T-helper 1 cell (primary cell): Measurements from ENCODE around the gene PAOX.

Experiments
- DNase-seq, 5 donors: peaks; one replicate each; pipeline ENCODE4 v3.0.0-alpha.2; 2012 to 2020
- total RNA-seq, 4 donors: gene quantifications; one replicate each; lab custom pipeline; 2026; lab: John Stamatoyannopoulos, UW

The PAOX gene
- 0.62 to 2.1 (median 1.0) reads per million in 4 donors for total RNA-seq

DNA sequence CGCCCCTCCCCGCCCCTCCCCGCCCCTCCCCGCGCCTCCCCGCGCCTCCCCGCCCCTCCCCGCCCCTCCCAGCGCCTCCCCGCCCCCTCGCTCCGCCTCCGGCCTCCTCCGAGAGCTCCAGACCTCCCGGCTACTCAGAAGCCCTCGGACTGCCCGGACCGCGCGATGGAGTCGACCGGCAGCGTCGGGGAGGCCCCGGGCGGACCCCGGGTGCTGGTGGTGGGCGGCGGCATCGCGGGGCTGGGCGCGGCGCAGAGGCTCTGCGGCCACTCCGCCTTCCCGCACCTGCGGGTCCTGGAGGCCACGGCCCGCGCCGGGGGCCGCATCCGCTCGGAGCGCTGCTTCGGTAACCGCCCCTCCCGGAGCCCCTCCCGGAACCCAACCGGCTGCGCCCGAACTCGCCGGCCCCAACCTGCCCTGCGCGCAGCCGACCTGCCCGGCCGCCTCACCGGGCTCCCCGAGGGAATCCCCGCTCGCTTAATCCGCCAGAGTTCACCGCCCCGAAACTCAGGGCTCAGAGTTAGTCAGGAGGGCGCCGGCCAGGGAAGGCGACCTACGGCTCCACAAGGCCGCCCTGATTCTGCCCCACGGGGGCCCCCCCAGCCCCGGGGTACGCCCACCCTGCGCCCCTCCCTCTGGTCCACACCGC is at the start of gene PAOX:
TSS of gene PAOX (plus strand) at position 111 of the 649 bp plus-strand sequence. CDS start at position 166, 55 bp downstream.
- DNase-seq = peak; percentile 30 to 57 (median 43)

DNA sequence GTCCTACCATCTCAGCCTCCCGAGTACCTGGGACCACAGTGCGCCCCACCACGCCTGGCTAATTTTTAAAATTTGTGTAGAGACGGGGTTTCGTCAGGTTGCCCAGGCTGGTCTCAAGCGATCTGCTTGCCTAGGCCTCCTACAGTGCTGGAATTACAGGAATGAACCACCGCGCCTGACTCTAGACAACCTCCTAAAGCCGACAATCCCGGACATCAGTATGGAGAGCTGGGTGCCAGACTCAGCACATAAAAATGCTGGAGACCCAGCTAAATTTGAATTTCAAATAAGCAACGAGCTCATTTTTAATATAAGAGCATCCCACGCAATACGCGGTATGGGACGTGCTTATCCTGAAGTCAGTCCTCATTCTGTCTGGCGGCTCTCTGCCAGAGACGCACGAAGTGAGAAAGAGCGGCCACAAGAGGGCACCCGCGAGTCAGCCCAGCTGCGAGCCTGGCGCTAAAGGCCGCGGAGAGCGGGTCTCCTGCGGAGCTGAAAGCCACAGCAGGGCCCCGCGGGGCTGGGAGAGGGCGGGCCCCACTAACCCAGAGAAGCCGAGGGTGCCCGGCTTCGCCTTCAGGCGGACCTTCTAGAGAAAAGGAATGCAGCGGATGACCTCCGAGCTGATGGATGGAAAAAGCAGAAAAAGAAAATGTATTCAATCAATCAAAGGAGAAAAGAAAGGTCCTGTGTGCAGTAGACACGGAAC is 49.4 kb upstream of the PAOX start:
- peak; percentile 68 to 82 (median 80) for DNase-seq

DNA sequence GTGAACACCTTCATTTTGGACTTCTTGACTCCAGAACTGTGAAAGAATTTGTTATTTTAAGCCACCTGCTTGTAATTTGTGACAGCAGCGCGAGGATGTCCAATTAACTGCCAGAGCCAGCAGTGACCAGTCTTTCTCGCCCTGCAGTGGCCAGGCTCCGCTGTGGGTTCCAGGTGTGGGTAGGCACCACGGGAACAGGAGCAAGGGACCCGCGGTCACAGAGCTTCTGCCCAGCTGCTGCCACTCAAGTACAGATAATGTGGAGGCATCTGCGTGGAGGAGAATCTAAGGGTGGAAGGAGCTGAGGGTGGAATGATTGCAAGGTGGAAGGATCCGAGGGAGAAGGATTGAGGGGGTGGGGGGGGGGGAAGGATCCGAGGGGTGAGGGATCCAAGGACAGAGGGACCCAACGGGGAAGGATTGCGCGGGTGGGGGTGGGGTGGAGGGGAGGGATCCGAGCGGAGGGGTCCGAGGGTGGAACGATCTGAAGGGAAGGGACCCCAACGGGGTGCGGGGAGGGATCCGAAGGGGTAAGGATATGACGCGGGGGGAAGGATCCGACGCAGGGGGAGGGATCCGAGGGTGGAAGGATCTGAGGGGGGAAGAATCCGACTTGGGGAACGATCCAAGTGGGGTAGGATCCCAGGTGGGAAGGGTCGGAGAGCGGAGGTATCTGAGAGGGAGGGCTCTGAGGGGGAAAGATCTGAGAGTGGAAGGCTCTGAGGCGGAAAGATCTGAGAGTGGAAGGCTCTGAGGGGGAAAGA is 45.9 kb upstream of the PAOX start:
- DNase-seq = no peak

DNA sequence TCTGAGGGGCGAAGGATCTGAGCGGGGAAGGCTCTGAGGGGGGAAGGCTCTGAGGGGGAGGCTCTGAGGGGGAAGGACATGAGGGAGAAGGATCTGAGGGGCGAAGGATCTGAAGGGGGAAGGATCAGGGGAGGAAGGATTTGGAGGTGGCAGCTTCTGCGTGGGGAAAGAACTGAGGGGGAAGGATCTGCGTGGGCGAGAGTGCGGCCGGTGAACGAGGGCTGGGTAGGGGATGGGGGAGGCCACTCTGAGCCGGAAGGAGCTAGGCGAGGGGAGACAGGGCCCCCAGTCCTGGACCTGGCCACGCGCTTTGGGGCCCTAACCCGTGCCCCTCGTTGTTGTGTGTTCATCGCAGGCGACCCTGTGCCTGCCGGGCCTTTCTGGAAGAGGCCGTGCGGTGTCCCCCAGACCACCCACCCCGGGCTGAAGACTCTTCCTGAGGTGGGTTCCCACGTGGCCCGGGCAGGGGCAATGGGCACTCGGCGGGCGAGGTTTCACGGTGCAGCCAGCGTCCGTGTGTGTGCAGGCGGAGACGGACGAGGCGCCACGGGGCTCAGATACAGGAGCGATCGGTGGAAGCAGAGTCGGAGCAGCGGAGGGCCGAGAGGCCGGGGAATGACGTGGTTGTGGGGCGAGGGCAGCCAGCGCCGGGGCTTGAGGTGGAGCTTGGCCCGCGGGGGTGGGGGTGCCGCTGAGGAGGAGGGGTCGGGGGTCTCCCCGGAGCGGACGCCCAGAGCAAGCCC is 44.4 kb upstream of the PAOX start:
- DNase-seq = peak in 2 of 5 donors; percentile 38 to 54

DNA sequence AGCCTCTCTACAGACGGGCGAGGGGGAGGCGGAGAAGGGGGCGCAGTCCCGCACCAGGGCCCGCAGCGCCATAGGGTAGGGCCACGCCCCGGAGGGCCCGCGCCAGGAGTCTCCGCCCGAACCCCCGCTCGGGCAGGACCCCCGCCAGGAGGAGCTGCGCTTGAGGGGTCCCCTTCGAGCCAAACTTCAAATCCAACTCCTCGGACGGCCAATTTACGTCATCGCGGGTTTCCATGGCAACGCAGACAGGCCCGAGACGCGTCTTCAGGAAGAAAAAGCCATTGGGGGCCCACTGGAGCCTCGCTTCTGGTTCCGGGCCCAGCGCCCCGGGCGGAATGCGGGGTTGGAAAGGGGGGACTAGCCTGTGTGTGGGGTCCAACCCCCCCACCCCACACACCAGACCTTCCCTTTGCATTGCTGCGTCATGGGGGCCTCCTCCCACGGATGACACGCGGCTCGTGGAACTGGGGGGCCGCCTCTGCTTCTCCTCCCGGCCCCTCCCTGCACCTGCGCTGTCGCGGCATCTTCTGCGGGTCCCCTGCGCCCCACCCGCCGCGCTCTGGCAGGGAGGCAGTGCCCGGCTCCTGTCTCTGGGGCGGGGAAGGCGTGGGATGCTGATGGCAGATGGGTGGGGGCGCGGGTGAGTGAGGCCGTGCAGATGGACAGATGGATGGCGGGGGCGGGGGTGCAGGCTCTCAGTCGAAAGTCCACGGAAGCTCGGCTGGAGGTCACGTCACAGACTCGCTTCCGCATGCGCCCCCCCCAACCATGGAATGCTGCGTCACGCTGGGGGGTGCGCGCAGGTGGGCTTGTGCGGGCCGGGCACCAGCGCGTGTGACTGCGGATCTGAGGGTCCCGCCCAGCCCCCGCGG is 43.6 kb upstream of the PAOX start:
- peak; percentile 55 to 88 (median 84) for DNase-seq

DNA sequence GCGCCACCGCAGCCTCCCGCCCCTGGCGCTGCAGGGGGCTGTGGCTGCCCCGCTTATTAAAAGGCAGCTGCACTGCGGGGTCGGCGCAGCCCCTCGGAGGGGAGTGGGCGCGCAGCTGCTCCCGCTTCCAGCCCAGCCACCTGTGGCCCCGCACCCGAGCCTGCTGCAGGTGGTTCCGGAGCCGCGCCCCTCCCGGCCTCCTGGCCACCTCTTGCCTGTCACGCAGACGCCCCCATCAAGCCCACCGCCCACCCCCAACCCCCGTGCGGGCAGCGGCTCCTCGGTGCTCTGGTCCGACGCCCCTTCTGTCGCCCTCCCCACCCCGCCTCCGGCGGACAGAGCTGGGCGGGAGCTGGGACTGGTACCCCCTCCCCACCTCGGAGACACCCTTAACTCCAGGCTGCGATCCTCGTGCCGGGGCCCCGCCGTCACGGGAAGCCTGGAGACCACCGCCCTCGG is 42.9 kb upstream of the PAOX start:
- peak in 1 of 5 donors; percentile 17 for DNase-seq

DNA sequence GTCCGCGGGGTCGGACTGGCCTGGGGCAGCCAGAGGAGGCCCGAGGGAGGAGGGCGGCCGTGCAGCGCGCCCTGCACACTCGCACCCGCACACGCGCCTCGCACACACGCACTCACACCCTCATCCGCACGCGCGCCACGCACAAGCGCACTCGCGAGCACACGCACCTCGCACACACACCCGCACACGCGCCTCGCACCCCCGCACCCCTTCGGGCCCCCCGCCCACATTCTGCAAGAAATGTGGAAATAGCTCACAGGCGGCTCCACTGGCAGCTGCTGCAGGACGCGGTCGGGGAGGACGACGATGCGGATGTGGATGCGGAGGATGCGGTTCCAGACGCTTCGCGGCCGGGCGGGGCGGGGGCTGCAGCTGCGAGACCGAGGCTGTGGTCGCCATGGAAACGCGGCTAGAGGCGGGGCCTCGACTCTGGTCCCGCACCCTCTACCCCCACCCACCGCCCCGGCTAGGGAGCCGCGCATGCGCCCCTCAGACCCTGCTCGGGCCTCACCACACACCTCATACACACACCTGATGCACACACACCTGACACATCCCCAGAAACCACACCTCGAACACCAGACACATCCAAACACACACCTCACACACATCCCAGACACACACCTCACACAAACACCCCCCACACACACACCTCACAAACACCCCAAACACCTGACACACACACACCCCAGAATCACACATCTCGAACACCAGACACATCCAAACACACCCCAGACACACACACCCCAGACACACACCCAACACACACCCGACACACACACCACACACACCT is 42.3 kb upstream of the PAOX start, which contains the start of gene CALY:
TSS of gene CALY (minus strand) at position 320 of the 793 bp plus-strand sequence. CDS start 7,907 bp downstream, outside the sequence.
- peak; percentile 80 to 91 (median 88) for DNase-seq

DNA sequence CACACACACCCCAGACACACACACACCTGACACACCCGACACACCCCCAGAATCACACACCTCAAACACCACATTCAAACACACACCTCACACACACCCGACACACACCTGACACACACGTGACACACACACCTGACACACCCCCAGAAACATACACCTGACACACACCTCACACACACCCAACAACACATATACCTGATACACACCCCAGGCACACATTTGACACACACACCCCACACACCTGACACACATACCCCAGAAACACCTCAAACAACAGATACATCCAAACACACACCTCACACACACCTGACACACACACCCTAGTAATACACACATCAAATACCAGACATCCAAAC is 41.7 kb upstream of the PAOX start:
- no peak for DNase-seq

DNA sequence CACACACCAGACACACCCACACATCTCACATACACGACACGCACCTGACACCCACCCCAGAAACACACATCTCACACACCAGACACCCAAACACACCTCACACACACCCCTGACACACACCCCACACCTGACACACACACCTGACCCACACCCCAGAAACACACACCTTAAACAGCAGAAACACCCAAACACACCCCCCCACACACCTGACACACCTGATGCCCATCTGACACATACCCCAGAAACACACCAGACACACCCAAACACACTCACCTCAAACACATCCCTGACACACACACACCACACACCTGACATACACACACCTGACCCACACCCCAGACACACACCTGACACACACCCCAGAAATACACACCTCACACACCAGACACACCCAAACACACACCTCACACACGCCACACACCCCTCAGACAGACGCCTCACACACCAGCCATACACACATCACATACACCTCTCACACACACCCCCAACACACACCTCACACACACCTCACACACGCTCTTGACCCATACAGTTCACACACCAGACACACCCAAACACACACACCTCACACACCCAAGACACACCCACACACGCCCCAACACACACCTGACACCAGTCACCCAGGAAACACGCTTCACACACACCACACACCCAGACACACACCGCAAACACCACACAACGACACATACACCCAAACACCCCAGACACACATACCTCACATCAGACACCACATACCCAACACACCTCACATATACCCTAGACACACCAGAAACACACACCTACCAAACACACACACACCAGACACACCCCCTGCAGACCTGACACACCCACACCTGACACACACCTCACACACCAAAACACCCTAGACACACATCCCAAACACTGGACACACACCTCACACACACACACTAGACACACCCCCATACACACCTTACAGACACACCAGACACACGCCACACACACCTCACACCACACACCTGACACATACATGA is 40.7 kb upstream of the PAOX start:
- peak in 1 of 5 donors; percentile 2 for DNase-seq

DNA sequence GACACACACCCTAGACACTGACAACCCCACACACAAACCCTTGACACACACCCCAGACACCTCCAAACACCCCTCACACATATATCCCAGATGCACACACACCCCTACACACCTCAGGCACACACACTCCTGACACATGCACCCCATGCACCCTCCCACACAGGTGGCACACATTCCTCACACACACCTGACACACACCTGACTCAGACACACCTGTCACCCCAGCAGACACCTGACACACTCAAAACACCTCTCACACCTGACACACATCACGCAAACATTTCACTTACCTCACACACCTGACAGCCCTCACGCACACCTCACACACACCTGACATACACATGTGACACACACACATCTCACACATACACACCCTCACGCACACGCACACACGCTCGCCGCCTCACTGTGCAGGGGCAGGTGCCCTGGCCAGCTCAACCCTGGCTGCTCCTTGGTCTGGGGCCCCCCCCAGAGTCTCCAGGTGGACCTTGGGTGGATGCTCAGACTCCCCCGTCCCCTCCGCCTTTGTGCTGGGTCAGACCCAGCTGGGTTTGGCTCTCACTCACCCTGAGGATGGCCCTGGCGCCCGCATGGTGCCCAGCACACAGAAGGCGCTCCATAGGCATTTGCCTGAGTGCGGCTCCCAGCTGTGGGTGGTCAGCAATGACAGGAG is 39.2 kb upstream of the PAOX start:
- no peak for DNase-seq

DNA sequence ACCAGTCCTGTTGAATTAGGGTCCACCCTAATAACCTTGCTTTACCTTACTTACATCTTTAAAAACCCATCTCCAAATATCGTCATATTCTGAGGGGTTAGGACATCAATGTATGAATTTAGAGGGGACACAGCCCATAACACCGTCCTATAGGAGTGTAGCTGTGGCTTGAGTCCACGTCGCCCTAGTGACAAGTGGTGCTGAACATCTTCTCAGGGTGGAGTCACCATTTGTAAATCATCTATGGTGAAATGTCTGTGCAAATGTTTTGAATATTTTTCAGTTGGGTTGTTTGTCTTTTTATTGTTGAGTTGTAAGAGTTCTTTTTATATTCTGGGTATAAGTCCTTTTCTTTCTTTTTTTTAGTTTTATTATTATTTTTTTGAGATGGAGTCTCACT is 37.1 kb upstream of the PAOX start:
- no peak for DNase-seq

DNA sequence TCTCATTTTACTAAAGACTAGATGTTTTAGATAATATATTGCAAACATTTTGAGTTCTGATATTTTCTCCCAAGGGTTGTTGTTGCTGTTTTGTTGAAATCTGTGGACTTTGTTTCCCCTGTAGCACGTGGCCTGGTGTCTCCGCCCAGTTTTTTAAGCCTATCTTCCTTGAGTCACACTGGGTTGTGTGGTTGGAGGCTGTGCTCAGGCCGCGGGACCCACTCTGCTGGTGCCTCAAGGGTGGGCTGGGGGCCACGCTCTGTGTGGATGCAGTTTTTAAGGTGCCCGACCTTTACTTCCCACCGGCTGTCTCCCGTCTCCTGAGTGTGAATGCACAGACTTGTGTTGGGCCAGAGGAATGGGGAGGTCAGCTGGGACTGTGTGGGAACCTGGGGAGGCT is 36.1 kb upstream of the PAOX start:
- DNase-seq = no peak

DNA sequence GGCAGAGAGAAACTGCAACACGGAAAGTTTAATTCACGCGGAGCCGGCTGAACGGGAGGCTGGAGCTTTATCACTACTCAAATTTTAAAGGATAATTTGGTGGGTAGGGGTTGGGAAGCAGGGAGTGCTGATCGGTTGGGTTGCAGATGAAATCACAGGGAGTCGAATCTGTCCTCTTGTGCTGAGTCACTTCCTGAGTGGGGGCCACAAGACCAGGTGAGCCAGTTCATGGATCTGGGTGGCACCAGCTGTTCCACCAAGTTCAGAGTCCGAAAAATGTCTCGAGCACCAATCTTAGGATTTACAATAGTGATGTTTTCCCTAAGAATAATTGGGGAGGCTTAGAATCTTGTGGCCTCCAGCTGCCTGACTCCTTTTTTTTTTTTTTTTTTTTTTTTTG is 35.5 kb upstream of the PAOX start:
- DNase-seq = no peak

DNA sequence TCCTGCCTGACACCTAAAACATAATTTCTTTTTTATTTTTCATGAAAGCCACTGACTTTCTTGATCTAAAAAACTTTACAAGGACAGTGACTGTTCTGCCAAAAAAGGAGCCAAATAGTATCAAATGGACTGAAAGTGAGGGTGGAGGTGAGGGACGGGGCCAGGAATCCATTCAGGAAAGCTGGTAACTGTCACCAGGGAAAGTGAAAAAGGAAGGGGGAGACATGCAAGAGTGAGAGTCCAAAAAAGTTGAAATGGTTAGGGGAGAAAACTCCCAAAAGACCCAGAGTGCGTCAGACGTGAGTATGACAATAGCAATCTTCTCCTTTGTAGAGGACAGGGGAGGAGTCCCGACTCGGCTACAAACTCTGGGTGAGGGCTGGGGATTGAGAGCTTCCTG is 34.8 kb upstream of the PAOX start:
- no peak for DNase-seq

DNA sequence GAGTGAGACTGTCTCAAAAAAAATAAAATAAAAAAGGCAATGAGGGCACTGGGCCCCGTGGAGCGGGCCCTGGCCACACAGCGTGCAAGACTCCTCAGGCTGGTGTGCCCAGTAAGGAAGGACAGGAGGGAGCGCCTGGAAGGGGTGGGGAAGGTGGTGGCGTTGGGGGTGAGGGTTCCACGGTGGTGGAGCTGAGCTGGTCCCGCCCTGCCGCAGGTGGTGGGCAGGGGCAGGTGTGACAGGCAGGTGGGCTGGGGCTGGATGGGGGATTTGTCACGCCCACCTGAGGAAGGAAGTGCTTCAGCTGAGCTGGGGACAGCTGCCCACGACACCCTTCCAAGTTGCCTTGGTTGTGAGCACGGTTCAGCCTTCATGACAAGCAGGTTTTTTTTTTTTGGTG is 32.6 kb upstream of the PAOX start:
- DNase-seq = no peak

DNA sequence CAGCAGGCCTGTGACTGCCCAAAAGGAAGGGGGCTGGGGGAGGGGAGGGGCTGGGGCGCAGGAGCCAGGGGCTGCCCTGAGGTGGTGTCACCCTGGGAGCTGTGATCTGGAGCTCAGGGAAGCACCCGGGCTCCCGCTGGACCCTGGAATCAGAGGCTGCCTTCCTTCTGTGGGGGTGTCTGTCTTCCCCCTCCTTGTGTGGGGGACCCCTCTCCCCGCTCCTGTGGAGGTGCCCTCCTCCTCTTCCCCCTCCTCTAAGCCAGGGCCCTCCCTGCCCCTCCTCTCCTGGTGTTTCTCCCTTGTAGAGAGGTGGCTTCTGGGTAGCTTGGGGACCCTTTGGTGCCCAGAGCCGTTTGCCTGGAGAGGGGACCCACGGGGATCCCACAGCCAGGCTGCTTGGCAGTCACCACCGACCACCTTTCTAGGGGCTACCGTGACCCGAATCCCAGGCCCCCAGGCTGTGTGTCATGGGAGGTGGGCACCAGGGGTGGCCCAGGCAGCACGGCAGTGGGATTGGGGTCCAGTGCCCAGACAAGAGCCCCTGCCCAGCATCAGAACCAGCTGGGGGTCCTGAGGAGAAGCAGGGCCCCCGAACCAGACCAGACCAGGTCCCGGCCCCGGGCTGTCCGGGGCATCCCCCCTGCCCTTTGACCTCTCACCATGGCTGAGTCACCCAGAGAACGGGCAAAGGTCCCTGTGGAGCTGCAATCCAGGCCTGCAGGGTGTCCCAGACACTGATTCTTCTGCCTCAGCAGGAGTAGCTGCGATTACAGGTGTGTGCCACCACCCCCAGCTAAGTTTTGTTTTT is 31.1 kb upstream of the PAOX start:
- no peak for DNase-seq

DNA sequence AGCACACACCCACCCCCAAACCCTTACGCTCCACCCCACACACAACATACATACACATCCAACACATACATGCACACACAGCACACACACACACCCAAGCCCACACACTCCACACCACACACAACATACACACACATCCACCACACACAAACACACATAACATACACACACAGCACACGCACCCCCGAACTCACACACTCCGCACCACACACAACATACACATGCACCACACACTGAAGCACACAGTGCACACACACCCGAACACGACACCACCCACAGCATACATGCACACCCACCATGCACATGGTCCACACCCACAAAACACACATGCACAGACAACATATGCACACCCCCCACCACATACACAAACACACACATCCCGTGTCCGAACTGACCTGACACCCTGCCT is 29.9 kb upstream of the PAOX start:
- DNase-seq = no peak

DNA sequence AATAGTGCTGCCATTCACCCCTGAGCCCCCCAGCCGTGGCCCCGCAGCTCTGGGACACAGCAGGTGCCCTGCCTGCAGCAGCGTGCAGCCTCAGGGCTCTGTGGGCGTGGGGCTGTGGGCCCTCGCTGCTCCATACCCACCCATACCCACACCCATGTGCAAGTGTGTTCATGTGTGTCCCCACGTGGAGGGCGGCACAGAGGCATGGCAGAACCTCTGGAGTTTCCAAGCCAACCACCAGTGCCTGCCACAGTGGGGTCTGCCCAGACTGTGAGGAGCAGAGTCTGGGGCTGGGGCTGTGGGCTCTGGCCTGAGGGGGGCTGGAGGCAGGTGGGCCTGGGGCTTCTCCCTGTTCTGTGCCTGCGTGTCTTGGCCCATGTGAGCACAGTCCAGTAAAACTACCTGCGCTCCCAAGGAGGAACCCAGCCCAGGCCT is 29.5 kb upstream of the PAOX start:
- no peak for DNase-seq
